Cardiac fibroblast (primary cell): ENCODE measurements around the gene STMND1.
A peak's percentile ranks its signal among the peaks of the same experiment; 100 is the strongest.

Experiments
- DNase-seq, 2 donors: peaks; one replicate each; pipeline versions ENCODE4 v3.0.0 to v3.0.0-alpha.2; 2010; ENCODE audit warnings: low read depth in 2 of 2
- H3K4me3 ChIP-seq, 2 donors: replicated peaks in 1 of 2; 1 replicate in 1 of 2; 2 replicates in 1 of 2; pipeline ENCODE4 v1.5.1; 2011; ENCODE audit warnings: low read depth in 2 of 2, low read length in 2 of 2, mild to moderate bottlenecking in 2 of 2, moderate library complexity in 1 of 2
- TF ChIP-seq, protein P1 (sequence below): IDR thresholded peaks from one replicate; pipeline ENCODE4 v1.5.1; 2011; ENCODE audit warnings: low read depth, mild to moderate bottlenecking, low read length, inconsistent platforms

Gene STMND1

DNA sequence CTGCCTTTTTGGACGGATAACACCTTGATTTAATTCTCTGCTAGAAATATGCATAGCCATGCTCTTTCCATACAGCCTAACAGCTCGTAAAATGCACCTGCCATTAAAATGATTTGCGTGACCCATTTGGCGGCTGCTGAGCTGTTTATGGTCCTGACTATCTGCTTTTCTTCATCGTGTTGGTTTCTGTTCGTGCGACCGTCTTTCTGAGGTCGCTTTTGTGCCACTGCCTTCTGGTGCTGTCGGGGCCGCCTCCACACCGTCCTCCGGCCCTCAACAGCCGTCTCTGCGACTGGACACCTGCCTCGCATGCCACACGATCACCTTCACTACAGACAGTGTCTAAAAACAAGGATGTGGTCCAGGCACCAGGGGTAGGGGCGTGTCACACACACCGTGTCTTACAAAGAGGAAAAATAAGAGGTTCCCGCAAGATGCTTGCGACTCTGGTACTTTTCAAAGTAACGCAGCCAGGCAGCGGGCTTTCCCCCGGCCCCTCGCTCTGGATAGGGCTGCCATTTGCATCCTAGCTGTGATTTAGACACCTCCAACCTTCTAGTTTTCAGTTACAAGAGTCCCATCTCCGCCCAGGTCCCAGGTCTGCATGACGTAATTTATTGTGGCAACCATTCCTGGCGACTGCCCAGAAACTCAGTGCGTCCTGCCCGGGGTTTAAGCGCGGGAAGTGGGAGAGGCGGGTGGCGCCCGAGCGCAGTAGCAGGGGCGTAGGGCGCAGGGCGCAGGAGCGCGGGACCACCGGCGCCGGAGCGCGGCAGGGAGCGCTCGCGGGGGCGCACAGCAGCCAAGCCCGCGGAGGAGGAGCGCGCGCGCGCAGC, at the start of gene STMND1:
STMND1 (plus strand) TSS at position 629 of the 836 bp plus-strand sequence. CDS start 208 bp downstream, outside the sequence.
- peak within 1 kb of the TSS; percentile 19 to 26 for H3K4me3 ChIP-seq
- peak; percentile 24 to 26 for DNase-seq
- TF ChIP-seq, protein P1, sequence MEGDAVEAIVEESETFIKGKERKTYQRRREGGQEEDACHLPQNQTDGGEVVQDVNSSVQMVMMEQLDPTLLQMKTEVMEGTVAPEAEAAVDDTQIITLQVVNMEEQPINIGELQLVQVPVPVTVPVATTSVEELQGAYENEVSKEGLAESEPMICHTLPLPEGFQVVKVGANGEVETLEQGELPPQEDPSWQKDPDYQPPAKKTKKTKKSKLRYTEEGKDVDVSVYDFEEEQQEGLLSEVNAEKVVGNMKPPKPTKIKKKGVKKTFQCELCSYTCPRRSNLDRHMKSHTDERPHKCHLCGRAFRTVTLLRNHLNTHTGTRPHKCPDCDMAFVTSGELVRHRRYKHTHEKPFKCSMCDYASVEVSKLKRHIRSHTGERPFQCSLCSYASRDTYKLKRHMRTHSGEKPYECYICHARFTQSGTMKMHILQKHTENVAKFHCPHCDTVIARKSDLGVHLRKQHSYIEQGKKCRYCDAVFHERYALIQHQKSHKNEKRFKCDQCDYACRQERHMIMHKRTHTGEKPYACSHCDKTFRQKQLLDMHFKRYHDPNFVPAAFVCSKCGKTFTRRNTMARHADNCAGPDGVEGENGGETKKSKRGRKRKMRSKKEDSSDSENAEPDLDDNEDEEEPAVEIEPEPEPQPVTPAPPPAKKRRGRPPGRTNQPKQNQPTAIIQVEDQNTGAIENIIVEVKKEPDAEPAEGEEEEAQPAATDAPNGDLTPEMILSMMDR = no peak

DNA sequence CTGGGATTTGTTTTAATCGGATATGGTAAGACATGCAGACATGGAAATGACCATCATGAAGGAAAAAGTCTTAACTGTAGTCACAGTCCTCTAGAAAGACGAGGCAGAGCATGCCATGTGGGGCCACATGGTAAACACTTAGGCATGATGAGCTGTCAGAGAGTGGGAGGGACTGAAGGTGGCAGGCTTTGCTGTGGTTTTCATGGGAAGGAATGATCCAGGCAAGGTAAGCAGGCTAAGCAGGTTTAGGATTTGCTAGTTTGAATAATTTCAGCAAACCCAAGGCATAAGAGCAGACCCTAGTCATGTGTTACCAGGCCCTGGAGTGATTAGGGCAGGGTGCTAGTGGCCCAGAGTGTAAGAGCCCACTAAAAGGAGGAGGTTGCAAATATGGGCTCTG, 47.2 kb upstream of the STMND1 start:
- TF ChIP-seq, protein P1 = no peak
- no peak for DNase-seq
- H3K4me3 ChIP-seq = no peak overlapping the region

DNA sequence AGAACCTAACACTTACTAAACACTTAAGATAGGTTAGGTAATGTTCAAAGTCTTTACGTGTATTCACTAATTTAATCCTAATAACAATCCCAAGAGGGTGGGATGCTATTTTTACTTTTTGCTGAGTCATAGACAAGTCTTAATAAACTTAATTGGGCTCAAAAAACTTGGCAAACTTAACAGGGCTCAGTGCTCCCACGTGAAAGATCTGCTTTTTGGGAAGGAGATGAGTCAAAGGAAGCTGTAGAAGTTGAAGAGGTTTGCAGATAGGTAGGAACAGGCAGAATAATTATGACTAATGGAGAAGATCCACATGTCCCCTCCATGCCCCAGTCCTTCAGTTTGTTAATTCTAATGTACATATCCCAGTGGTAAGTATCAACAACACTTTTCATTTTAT, 44.5 kb upstream of the STMND1 start:
- H3K4me3 ChIP-seq = no peak overlapping the region
- peak; percentile 8 to 9 for DNase-seq
- TF ChIP-seq, protein P1 = no peak

DNA sequence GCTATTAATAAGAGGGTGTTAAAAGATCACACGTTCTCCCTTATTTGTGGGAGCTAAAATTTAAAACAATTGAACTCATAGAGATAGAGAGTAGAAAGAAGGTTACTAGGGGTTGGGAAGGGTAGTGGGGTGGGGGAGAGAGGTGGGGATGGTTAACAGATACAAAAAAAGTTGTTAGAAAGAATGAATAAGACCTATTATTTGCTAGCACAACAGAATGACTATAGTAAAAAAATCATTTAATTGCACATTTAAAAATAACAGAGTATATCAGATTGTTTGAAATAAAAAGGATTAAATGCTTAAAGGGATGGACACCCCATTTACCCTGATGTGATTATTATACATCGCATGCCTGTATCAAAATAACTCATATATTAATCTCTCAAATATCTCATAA, 43.3 kb upstream of the STMND1 start:
- TF ChIP-seq, protein P1 = no peak
- DNase-seq = no peak
- H3K4me3 ChIP-seq = no peak overlapping the region

DNA sequence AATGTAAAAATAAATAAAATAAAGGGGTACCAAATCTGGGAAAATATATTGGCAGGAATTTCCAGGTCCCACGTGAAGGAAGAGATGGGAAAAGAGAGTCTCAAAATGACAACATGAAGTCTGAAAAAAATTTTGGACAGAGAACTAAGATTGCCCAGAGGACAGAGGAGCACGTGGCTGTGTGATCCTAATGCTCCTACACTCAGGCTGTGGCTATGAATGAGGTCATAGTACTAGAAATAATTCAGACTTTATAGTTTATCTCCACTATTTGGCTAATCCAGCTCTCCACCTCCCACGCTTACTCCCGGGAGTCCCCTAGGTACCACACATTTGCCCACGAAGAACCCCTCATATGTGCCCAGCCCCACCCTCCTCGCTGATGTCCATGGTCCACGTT, 42.8 kb upstream of the STMND1 start:
- no peak overlapping the region for H3K4me3 ChIP-seq
- TF ChIP-seq, protein P1 = no peak
- DNase-seq = no peak

DNA sequence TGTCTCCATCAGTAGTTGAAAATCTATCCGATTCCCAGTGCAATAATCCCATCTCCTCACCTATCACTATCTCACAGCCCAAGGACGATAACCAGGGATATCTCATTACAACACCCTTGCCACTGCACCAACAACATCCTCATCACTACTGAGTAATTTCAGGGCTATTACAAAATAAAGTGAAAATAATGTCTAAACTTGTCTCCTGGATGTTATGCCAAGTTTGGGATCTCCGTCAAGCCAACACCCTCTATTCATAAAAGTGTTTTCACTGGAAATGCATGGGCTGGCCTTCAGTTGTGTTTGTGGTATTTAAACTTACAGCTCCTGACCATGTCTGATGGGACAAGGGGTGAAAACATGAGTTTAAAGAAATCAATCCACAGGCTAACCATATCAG, 42.0 kb upstream of the STMND1 start:
- TF ChIP-seq, protein P1 = no peak
- no peak for DNase-seq
- no peak overlapping the region for H3K4me3 ChIP-seq
